ENCODE measurements around the gene IRS2.

DNA sequence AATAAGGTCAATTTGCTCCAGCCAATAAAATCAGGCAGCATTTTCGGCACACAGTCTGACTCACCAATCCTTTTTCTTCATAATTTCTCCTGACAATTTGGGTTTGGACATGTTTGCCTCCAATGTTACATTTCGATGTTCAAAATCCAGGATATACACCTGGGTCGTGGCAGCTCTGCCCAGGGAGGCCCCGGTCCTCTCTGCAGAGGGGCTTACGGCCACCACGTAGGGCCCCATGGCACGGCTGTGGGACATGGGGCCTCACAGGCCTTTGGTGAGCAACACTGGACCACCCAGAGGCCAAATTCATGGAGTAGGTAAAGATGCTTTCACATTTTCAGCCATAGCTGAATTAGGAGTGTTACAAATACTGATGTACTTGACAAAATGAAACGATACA, 25.4 kb downstream of the IRS2 start:
- TF ChIP-seq EZH2 (IDR thresholded peaks at IDR 0.05; ENCODE audit: low read length, missing control alignments), result no peak
- TF ChIP-seq, protein P1, sequence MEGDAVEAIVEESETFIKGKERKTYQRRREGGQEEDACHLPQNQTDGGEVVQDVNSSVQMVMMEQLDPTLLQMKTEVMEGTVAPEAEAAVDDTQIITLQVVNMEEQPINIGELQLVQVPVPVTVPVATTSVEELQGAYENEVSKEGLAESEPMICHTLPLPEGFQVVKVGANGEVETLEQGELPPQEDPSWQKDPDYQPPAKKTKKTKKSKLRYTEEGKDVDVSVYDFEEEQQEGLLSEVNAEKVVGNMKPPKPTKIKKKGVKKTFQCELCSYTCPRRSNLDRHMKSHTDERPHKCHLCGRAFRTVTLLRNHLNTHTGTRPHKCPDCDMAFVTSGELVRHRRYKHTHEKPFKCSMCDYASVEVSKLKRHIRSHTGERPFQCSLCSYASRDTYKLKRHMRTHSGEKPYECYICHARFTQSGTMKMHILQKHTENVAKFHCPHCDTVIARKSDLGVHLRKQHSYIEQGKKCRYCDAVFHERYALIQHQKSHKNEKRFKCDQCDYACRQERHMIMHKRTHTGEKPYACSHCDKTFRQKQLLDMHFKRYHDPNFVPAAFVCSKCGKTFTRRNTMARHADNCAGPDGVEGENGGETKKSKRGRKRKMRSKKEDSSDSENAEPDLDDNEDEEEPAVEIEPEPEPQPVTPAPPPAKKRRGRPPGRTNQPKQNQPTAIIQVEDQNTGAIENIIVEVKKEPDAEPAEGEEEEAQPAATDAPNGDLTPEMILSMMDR (conservative IDR thresholded peaks at IDR 0.05 in 1 of 2, IDR thresholded peaks at IDR 0.05 in 1 of 2; ENCODE audit: low read depth in 1 of 2, low read length in 2 of 2), result no peak

All from fibroblast of lung (primary cell).